HG03342 (cell line): ENCODE results near the gene TMEM130.
A peak's percentile ranks its signal among the peaks of the same experiment; 100 is the strongest.

Experiments
- ATAC-seq: cut with Tn5 transposase; IDR thresholded peaks from one replicate; pipeline ENCODE4 v1.9.1; 2021; ENCODE audit warnings: mild to moderate bottlenecking, moderate library complexity; ENCODE audit not compliant: unreplicated experiment

TMEM130 gene

GRCh38 chr7:98869597-98870120 lies at the start of gene TMEM130:
TMEM130 (minus strand) TSS chr7:98870014; CDS start chr7:98869861, 153 bp downstream.
- peak; percentile 7 for ATAC-seq

- no peak for ATAC-seq
These were observed 47.5 kb upstream of the TMEM130 start for GRCh38 chr7:98917331-98917730.

GRCh38 chr7:98913612-98914011 lies 43.8 kb upstream of the TMEM130 start:
- no peak for ATAC-seq

GRCh38 chr7:98913026-98913425 lies 43.2 kb upstream of the TMEM130 start:
- no peak for ATAC-seq

GRCh38 chr7:98911916-98912315 lies 42.1 kb upstream of the TMEM130 start:
- no peak for ATAC-seq

GRCh38 chr7:98910427-98910826 lies 40.6 kb upstream of the TMEM130 start:
- no peak for ATAC-seq

GRCh38 chr7:98909487-98909886 lies 39.7 kb upstream of the TMEM130 start:
- no peak for ATAC-seq

- ATAC-seq = no peak
These were observed 38.8 kb upstream of the TMEM130 start for GRCh38 chr7:98908585-98908984.

GRCh38 chr7:98907570-98907969 lies 37.8 kb upstream of the TMEM130 start:
- ATAC-seq = no peak

- no peak for ATAC-seq
These were observed 33.4 kb upstream of the TMEM130 start for GRCh38 chr7:98903246-98903645.

GRCh38 chr7:98902523-98902922 lies 32.7 kb upstream of the TMEM130 start:
- ATAC-seq = no peak

- ATAC-seq = no peak
These were observed 31.0 kb upstream of the TMEM130 start for GRCh38 chr7:98900815-98901214.

- no peak for ATAC-seq
These were observed 30.0 kb upstream of the TMEM130 start for GRCh38 chr7:98899816-98900215.

- ATAC-seq = no peak
These were observed 22.8 kb upstream of the TMEM130 start for GRCh38 chr7:98892609-98893008.

- no peak for ATAC-seq
These were observed 17.2 kb upstream of the TMEM130 start for GRCh38 chr7:98887038-98887437.

GRCh38 chr7:98884416-98884815 lies 14.6 kb upstream of the TMEM130 start:
- ATAC-seq = no peak

- ATAC-seq = no peak
These were observed 11.9 kb upstream of the TMEM130 start for GRCh38 chr7:98881561-98882315.

GRCh38 chr7:98880485-98880884 lies 10.7 kb upstream of the TMEM130 start:
- no peak for ATAC-seq

- ATAC-seq = no peak
These were observed 10.1 kb upstream of the TMEM130 start for GRCh38 chr7:98879979-98880315.

GRCh38 chr7:98879198-98879978 lies 9.6 kb upstream of the TMEM130 start:
- peak; percentile 84 for ATAC-seq

- peak; percentile 67 for ATAC-seq
These were observed 8.8 kb upstream of the TMEM130 start, which contains the start of gene TRRAP for GRCh38 chr7:98878365-98879197. TRRAP (plus strand) TSS chr7:98878532; CDS start chr7:98881151, 2,619 bp downstream.
